GM20000 (cell line): ENCODE results near the gene PIAS1.
A peak's percentile ranks its signal among the peaks of the same experiment; 100 is the strongest.
"Not testable (repeated sequence)": the region's sequence is repeated elsewhere in the genome, so short reads cannot be mapped to it uniquely, and the experiment has no call there.

Experiments used
- DNase-seq: peaks from one replicate; pipeline ENCODE4 v3.0.0; 2012; ENCODE audit warnings: low spot score
- CTCF ChIP-seq: IDR thresholded peaks from 2 replicates; pipeline ENCODE4 v1.5.1; 2012; ENCODE audit warnings: mild to moderate bottlenecking, control low read depth; ENCODE audit errors: extremely low read depth, missing control alignments

PIAS1 gene

GRCh38 chr15:68151277-68151676 lies 97.2 kb downstream of the PIAS1 start:
- TF ChIP-seq CTCF: no peak
- no peak for DNase-seq

GRCh38 chr15:68152342-68152741 lies 98.2 kb downstream of the PIAS1 start:
- no peak for TF ChIP-seq CTCF
- no peak for DNase-seq

DNA sequence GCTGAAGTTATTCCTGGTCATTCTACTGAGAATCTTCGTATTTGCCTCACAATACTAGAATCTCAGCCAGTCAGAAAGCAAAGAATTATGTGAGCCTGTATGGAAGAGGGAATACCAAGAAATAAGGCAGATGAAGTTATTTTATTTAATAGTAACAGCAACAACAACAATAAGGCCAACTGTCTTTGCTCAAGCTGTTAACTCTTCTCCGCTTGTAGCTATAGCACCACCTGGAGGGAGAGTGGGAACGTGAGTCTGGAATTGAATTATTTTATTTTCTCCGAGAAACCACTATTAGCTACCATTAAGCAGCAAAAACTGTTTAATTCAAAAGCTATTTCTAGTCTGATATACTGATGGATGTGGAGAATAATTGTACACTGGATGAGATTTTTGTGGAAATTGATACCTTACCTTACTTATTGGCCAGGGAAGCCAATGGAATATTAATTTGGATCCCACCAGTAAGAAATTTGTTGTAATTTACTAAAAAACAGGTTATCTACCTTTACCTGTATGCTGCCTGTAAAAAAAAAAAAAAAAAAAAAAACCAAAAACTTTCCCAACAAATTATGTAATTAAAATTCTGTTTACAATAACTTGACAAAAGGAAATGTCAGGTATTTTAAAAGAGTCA lies 100.9 kb downstream of the PIAS1 start:
- TF ChIP-seq CTCF: peak; percentile 18
- peak; percentile 18 for DNase-seq

- DNase-seq: no peak
- no peak for TF ChIP-seq CTCF
These were observed 103.0 kb downstream of the PIAS1 start for GRCh38 chr15:68157074-68157473.

DNA sequence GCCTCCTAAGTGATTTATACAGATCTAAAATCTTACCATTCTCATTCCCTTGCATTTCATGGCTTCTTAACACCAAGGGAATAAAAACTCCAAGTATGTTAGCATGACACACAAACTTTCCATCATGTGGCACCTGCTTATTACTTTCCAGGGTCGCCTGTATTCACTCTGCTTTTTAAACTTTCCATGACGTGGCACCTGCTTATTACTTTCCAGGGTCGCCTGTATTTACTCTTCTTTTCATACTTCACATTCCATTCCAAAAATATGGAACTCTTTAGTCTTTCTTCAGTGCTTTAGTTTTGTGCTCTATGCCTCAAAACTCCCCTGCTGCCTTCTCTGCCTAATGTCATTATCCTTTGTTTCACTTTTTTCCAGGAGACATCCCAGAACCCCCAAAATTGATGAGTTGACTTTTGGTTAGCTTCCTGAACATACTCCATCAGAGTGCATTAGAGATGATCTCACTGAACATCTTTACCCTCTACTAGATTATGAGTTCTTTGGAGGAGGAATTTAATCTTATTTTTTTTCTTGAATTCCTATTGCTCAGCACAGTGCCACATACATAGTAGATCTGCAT lies 104.0 kb downstream of the PIAS1 start:
- DNase-seq: no peak
- TF ChIP-seq CTCF: no peak

GRCh38 chr15:68163191-68163590 lies 109.1 kb downstream of the PIAS1 start:
- DNase-seq: no peak
- no peak for TF ChIP-seq CTCF

- no peak for DNase-seq
- TF ChIP-seq CTCF: no peak
These were observed 112.7 kb downstream of the PIAS1 start for GRCh38 chr15:68166847-68167246.

- DNase-seq: not testable (repeated sequence)
These were observed 117.9 kb downstream of the PIAS1 start for GRCh38 chr15:68172037-68172436.
